GM19372 (cell line): ENCODE results near the gene GATA6.

ENCODE experiments used
- ATAC-seq: cut with Tn5 transposase; IDR thresholded peaks from one replicate; pipeline ENCODE4 v1.9.1; 2021; ENCODE audit warnings: mild to moderate bottlenecking, low read depth, moderate library complexity; ENCODE audit not compliant: unreplicated experiment

GATA6 gene

GRCh38 chr18:22169011-22169888, at the start of gene GATA6:
GATA6 (plus strand) TSS chr18:22169589; CDS start chr18:22171145, 1,556 bp downstream.
- peak; percentile 64 for ATAC-seq

- ATAC-seq, result no peak
These were observed 44.4 kb upstream of the GATA6 start for GRCh38 chr18:22124970-22125369.

GRCh38 chr18:22128954-22129353, 40.4 kb upstream of the GATA6 start:
- no peak for ATAC-seq

GRCh38 chr18:22129778-22130177, 39.6 kb upstream of the GATA6 start:
- no peak for ATAC-seq

GRCh38 chr18:22132258-22132657, 37.1 kb upstream of the GATA6 start:
- no peak for ATAC-seq

GRCh38 chr18:22132763-22133162, 36.6 kb upstream of the GATA6 start:
- ATAC-seq, result no peak

GRCh38 chr18:22136395-22136794, 33.0 kb upstream of the GATA6 start:
- no peak for ATAC-seq

GRCh38 chr18:22141211-22141610, 28.2 kb upstream of the GATA6 start:
- ATAC-seq, result no peak

GRCh38 chr18:22143347-22144340, 25.7 kb upstream of the GATA6 start:
- ATAC-seq, result no peak

- no peak for ATAC-seq
These were observed 24.2 kb upstream of the GATA6 start for GRCh38 chr18:22145160-22145559.

GRCh38 chr18:22149710-22150109, 19.7 kb upstream of the GATA6 start:
- ATAC-seq, result no peak

- no peak for ATAC-seq
These were observed 17.3 kb upstream of the GATA6 start for GRCh38 chr18:22152093-22152492.

GRCh38 chr18:22153428-22153827, 16.0 kb upstream of the GATA6 start:
- ATAC-seq, result no peak

GRCh38 chr18:22155584-22155983, 13.8 kb upstream of the GATA6 start:
- ATAC-seq, result no peak

GRCh38 chr18:22159014-22159413, 10.4 kb upstream of the GATA6 start:
- ATAC-seq, result no peak

- no peak for ATAC-seq
These were observed 8.3 kb upstream of the GATA6 start for GRCh38 chr18:22161090-22161489.

- no peak for ATAC-seq
These were observed 5.8 kb upstream of the GATA6 start for GRCh38 chr18:22163416-22164161.

GRCh38 chr18:22164337-22165048, 4.9 kb upstream of the GATA6 start:
- ATAC-seq, result no peak

- no peak for ATAC-seq
These were observed 4.3 kb upstream of the GATA6 start for GRCh38 chr18:22165049-22165602.
